ENCODE measurements around the gene LAMA5. TPM values are rescaled to one million over a fixed set of nuclear protein-coding genes. Genes with fewer than 3 reads are reported as not detected.

The LAMA5 gene
- total and polyA plus RNA-seq, 9 donors: 4.7 to 115 (median 42.2) TPM

- Histone ChIP-seq H3K27ac (no peak overlapping the region), H3K4me1 (ENCODE audit: insufficient read depth) (no peaks in the 10 kb centered on the region), H3K9me3 (no peaks in the 10 kb centered on the region), H3K27me3 (no peaks in the 10 kb centered on the region), H3K4me3 (no peak overlapping the region), H3K36me3 (no peaks in the 10 kb centered on the region)
- intact Hi-C loops (cut with DNase I): no loop called here
- 84 to 89% (median 85%) methylated on average over 24 to 25 of the region's 25 CpGs for WGBS, 3 donors
- DNase-seq: peak in 1 of 5 donors; percentile 21
- no peak for TF ChIP-seq EP300 (IDR thresholded peaks at IDR 0.05)
- no peak for TF ChIP-seq POLR2A (IDR thresholded peaks at IDR 0.05)
- no peak for TF ChIP-seq CTCF (IDR thresholded peaks at IDR 0.05)
Measured at GRCh38 chr20:62323980-62324906, 42.9 kb downstream of the LAMA5 start.

GRCh38 chr20:62323146-62323979, 43.7 kb downstream of the LAMA5 start:
- H3K4me3 ChIP-seq: no peak overlapping the region
- WGBS, 3 donors: 78 to 84% (median 82%) methylated on average over 51 to 52 of the region's 52 CpGs
- intact Hi-C loops (cut with DNase I): no loop called here
- H3K27ac ChIP-seq: no peak overlapping the region
- H3K9me3 ChIP-seq: no peaks in the 10 kb centered on the region
- no peaks in the 10 kb centered on the region for H3K36me3 ChIP-seq
- no peak for DNase-seq
- no peaks in the 10 kb centered on the region for H3K4me1 ChIP-seq (ENCODE audit: insufficient read depth)
- no peaks in the 10 kb centered on the region for H3K27me3 ChIP-seq
- TF ChIP-seq CTCF (IDR thresholded peaks at IDR 0.05): no peak
- no peak for TF ChIP-seq POLR2A (IDR thresholded peaks at IDR 0.05)
- TF ChIP-seq EP300 (IDR thresholded peaks at IDR 0.05): no peak

GRCh38 chr20:62322492-62323041, 44.5 kb downstream of the LAMA5 start:
- TF ChIP-seq CTCF (IDR thresholded peaks at IDR 0.05) (no peak), POLR2A (IDR thresholded peaks at IDR 0.05) (no peak), EP300 (IDR thresholded peaks at IDR 0.05) (no peak)
- intact Hi-C loops (cut with DNase I): no loop called here
- DNase-seq: no peak
- Histone ChIP-seq H3K4me3 (no peak overlapping the region), H3K9me3 (no peaks in the 10 kb centered on the region), H3K27me3 (no peaks in the 10 kb centered on the region), H3K4me1 (ENCODE audit: insufficient read depth) (no peaks in the 10 kb centered on the region), H3K27ac (no peak overlapping the region), H3K36me3 (no peaks in the 10 kb centered on the region)
- WGBS, 3 donors: 89 to 90% (median 89%) methylated on average over 10 to 16 of the region's 16 CpGs

GRCh38 chr20:62321975-62322374, 45.1 kb downstream of the LAMA5 start:
- DNase-seq: no peak
- no peaks in the 10 kb centered on the region for H3K36me3 ChIP-seq
- no peaks in the 10 kb centered on the region for H3K27me3 ChIP-seq
- H3K27ac ChIP-seq: no peak overlapping the region
- TF ChIP-seq EP300 (IDR thresholded peaks at IDR 0.05): no peak
- no peak for TF ChIP-seq POLR2A (IDR thresholded peaks at IDR 0.05)
- TF ChIP-seq CTCF (IDR thresholded peaks at IDR 0.05): no peak
- H3K9me3 ChIP-seq: no peaks in the 10 kb centered on the region
- intact Hi-C loops (cut with DNase I): no loop called here
- no peak overlapping the region for H3K4me3 ChIP-seq
- H3K4me1 ChIP-seq (ENCODE audit: insufficient read depth): peaks cover 2% of the 10 kb centered on the region
- WGBS, 3 donors: 93 to 96% (median 94%) methylated on average over 10 to 16 of the region's 16 CpGs

Measured in ovary (tissue), 9 donors.